ENCODE results near the gene SEMA3B. TPM values are rescaled to one million over a fixed set of nuclear protein-coding genes. Genes with fewer than 3 reads are reported as not detected.
A peak's percentile ranks its signal among the peaks of the same experiment; 100 is the strongest.

SEMA3B gene
- total and polyA plus RNA-seq, 9 of the 15 experiments (the other 6 are each of a cell fraction or from before 2014, with no cell fraction given), result 0.03 to 1.8 (median 0.55) TPM; not detected in 1

GRCh38 chr3:50264383-50264963 is 4.5 kb upstream of the SEMA3B start:
- no peak overlapping the region for H3K4me2 ChIP-seq (ENCODE audit: insufficient read depth, low read length)
- H3K9me1 ChIP-seq (ENCODE audit: control insufficient read depth, insufficient read depth, low read length), result no peaks in the 10 kb centered on the region
- no peaks in the 10 kb centered on the region for H3K27me3 ChIP-seq (ENCODE audit: control insufficient read depth in 2 of 2, insufficient read depth in 2 of 2, low read length in 2 of 2)
- H4K20me1 ChIP-seq (replicated peaks; ENCODE audit: control insufficient read depth, insufficient read depth, low read length), result no peaks in the 10 kb centered on the region
- no peak overlapping the region for H3K27ac ChIP-seq (ENCODE audit: extremely low read depth, low read depth, low read length)
- intact Hi-C loops (cut with micrococcal nuclease) (no loop called here), in situ Hi-C loops (cut with MboI) (no loop called here)
- no peaks in the 10 kb centered on the region for H3K36me3 ChIP-seq (ENCODE audit: control insufficient read depth, insufficient read depth, low read length)
- FAIRE-seq, result no peak
- 0 out of 3 replicates have a peak, but pooled peaks have one; percentile 11 for ATAC-seq
- H3K79me2 ChIP-seq (ENCODE audit: control insufficient read depth, insufficient read depth, low read length), result peaks cover 3% of the 10 kb centered on the region; the same call in 1 of the 3 replicates
- no peak overlapping the region; a peak in 1 of 4 replicates for H3K9ac ChIP-seq (ENCODE audit: insufficient read depth in 1 of 2, low read depth in 2 of 2, low read length in 2 of 2)
- TF ChIP-seq ZNF121 (CRISPR knock-in tag; conservative IDR thresholded peaks at IDR 0.05) (no peak), ZNF717 (CRISPR knock-in tag; IDR thresholded peaks at IDR 0.05) (no peak), ZNF740 (CRISPR knock-in tag; IDR thresholded peaks at IDR 0.05) (no peak), ZNF740 (tag; IDR thresholded peaks at IDR 0.05) (0 out of 4 replicates have a peak, but pooled peaks of 1 of the 2 experiments have one; percentile 28), VEZF1 (CRISPR knock-in tag; IDR thresholded peaks at IDR 0.05) (peak; percentile 48)
- no peak overlapping the region for H3K4me3 ChIP-seq
- H2AFZ ChIP-seq (ENCODE audit: low read depth, low read length), result no peak overlapping the region
- peaks cover 6 to 51% of the 10 kb centered on the region in 2 experiments; a peak in 4 of 5 replicates for H3K4me1 ChIP-seq (replicated peaks in 1 of 2; ENCODE audit: control insufficient read depth in 2 of 2, insufficient read depth in 2 of 2, low read length in 2 of 2)
- ChIA-PET POLR2A (interaction anchor here (0.6 to 1.5 kb wide), 4 partner anchors 14 to 335 kb away, joined by 3 read pairs; no protein-coding TSS in a partner anchor), CTCF (ENCODE audit: low intra/inter-chr PET ratio) (no interaction called here)
- BruUV-seq (replicated peaks), result no TSS peak
- no peaks in the 10 kb centered on the region for H3K9me3 ChIP-seq (replicated peaks; ENCODE audit: control insufficient read depth, insufficient read depth, low read depth, low read length)
- 17% methylated on average over 4 of the region's 7 CpGs for WGBS (ENCODE audit: insufficient coverage, low coverage, missing lambda C conversion rate)
- peak in 2 of 4 experiments; percentile 43 to 47 for DNase-seq (ENCODE audit: extremely low read depth in 1 of 4, low spot score in 3 of 4)
